GM12865 (cell line): ENCODE data around the gene EHD2.
"Not testable (repeated sequence)": the region's sequence is repeated elsewhere in the genome, so short reads cannot be mapped to it uniquely, and the experiment has no call there.

Experiments used
- DNase-seq: peaks from one replicate; pipeline ENCODE4 v3.0.0; 2010; ENCODE audit warnings: low read depth
- H3K4me3 ChIP-seq: 2 replicates; pipeline ENCODE4 v1.5.1; 2011; ENCODE audit warnings: mild to moderate bottlenecking, low read depth, low read length, control low read depth
- TF ChIP-seq, protein P1 (sequence below): IDR thresholded peaks from 2 replicates; pipeline ENCODE4 v1.5.1; 2011; ENCODE audit warnings: low read length, control low read depth, low read depth, inconsistent platforms; ENCODE audit not compliant: insufficient read depth; ENCODE audit errors: missing control alignments

EHD2 gene

DNA sequence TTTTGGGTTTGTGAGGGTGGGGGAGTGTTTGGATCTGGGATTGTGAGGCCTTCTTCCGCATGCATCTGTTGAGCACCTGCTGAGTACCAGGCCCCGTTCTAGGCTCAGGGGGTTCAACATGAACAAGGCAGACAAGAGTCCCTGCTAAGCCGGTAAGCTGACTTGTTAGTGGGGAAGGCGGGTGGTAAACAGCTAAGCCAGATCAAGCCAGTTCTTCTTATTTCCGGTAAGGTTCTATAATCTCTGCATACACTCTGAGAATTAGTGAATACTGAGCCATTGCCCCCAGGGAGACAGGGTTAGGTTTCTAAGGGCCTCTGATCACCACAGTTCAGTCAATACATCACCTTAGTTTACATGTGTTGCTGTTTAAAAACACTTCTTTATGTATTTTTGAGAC is 9.9 kb upstream of the EHD2 start:
- DNase-seq = no peak
- H3K4me3 ChIP-seq = no peak overlapping the region
- TF ChIP-seq, protein P1, sequence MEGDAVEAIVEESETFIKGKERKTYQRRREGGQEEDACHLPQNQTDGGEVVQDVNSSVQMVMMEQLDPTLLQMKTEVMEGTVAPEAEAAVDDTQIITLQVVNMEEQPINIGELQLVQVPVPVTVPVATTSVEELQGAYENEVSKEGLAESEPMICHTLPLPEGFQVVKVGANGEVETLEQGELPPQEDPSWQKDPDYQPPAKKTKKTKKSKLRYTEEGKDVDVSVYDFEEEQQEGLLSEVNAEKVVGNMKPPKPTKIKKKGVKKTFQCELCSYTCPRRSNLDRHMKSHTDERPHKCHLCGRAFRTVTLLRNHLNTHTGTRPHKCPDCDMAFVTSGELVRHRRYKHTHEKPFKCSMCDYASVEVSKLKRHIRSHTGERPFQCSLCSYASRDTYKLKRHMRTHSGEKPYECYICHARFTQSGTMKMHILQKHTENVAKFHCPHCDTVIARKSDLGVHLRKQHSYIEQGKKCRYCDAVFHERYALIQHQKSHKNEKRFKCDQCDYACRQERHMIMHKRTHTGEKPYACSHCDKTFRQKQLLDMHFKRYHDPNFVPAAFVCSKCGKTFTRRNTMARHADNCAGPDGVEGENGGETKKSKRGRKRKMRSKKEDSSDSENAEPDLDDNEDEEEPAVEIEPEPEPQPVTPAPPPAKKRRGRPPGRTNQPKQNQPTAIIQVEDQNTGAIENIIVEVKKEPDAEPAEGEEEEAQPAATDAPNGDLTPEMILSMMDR = no peak

DNA sequence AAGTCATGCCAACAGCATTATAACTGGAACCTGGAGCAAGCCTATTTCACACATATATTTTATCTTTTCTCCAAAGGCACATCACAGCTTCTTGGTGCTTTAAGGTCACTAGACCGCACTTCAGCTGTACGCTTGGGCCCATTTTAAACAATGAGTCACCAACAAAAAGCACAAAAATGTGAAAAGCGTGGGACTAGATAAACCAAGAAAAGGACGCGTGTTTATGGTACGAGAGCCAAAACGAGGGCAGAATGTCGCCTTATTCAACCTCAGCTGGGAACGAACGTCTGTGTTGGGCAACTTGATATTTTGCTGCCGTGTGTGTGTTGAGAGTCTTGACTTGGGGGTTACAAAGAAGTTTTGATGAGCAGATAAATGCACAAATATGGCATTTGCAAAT is 9.2 kb upstream of the EHD2 start:
- no peak for DNase-seq
- TF ChIP-seq, protein P1 = no peak
- no peak overlapping the region for H3K4me3 ChIP-seq

DNA sequence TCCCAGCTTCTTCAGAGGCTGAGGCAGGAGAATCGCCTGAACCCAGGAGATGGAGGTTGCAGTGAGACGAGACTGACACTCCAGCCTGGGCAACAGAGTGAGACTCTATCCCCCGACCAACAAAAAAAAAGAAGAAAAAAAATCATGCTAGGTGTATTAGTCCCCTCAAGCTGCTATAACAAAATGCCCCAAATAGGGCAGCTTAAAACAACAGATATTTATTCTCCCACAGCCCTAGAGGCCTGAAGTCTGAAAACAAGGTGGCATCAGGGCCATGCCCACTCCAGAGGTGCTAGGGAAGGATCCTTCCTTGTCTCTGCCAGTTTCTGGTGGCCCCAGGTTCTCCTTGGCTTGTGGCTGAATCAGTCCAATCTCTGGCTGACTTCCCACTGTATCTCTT is 8.6 kb upstream of the EHD2 start:
- DNase-seq = no peak
- TF ChIP-seq, protein P1 = no peak
- no peak overlapping the region for H3K4me3 ChIP-seq

DNA sequence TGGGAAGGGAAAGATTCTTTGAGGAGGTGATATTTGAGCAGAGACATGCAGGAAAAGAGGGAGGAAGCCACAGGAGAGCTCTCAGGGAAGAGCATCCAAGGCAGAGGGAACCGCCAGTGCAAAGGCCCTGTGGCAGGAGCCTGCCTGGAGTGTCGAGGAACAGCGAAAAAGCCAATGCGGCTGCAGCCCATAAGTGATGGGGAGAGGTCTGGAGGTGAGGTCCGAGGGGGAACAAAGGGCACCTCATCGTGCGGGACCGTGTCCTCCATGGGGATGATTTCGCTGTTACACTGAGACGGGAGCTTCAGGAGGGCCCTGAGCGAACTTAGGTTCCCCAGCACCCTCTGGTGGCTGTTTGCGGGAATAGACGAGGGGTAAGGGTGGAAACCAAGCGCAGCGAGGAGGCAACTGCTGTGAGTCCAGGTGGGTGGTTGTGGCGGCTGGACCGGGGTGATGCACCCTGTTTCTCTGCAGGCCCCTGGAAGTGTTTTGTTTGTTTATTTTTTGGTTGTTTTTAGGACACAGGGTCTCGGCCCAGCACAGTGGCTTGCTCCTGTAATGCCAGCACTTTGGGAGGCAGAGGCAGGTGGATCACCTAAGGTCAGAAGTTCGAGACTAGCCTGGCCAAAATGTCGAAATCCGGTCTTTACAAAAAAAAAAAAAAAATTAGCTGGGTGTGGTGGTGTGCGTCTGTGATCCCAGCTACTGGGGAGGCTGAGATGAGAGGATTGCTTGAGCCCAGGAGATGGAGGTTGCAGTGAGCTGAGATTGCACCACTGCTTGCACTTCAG is 5.9 kb upstream of the EHD2 start:
- DNase-seq = peak; percentile 83
- no peak overlapping the region for H3K4me3 ChIP-seq
- TF ChIP-seq, protein P1 = peak; percentile 85

DNA sequence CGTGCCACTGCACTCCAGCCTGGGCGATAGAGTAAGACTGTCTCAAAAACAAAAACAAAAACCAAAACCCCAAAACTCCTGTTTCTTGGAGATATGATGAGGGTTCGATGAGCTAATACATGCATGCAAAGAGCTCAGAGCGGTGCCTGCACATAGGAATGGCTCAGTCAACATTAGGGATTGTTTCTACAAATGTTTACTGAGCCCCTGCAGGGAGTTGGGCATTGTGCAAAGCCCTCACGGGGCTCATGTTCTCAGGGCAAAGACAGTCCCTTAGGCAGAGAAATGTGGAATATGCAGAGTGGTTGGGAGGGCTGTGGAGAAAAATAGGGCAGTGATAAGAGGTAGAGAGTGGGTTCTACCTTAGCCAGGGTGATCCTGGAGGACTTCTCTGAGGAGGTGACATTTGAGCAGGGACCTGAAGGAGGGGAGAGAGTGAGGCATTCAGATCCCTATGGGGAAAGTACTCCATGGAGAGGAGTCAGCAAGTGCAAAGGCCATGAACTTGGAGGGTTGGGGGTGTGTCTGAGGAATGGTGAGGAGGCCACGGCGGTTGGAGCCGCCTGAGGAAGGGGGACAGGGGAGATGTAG is 1.5 kb upstream of the EHD2 start:
- TF ChIP-seq, protein P1 = no peak
- no peak overlapping the region for H3K4me3 ChIP-seq
- no peak for DNase-seq

DNA sequence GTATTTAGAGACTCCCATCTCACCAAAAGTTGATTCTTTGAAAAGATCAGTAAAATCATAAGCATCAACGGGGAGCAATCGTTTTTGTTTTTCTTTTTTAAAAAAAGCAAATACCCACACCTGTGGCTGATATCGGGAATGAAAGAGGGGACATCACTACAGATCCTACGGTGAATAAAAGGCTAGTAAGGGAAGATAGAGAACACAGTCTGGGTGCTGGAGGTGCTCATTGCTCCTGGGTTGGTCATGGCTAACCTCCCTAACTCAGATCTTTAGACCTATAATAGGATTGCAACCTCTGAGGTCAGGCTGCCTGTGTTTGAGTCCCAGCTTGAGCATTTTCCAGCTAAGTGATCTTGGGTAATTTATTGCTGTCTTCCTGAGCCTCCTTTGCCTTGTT is 1.1 kb downstream of the EHD2 start:
- TF ChIP-seq, protein P1 = no peak
- H3K4me3 ChIP-seq = no peak overlapping the region

DNA sequence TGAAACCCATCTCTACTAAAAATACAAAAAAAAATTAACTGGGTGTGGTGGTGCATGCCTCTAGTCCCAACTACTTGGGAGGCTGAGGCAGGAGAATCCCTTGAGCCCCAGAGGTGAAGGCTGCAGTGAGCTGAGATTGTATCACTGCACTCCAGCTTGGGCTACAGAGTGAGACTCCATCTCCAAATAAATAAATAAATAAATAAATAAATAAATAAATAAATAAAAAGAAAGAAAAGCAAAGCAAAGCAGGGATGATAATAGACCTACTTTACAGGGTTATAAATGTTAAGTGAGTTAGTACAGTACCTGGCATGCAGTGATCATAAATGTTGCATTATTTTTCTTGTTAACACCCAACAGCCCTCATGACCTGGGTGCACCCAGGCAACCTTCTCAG is 1.6 kb downstream of the EHD2 start:
- not testable (repeated sequence) for H3K4me3 ChIP-seq, DNase-seq

More for the DNA sequence above, 1.1 kb downstream of the EHD2 start:
- no peak for DNase-seq
